D721Med (cell line): ENCODE measurements around the gene ATP9A.
"Not testable (repeated sequence)": the region's sequence is repeated elsewhere in the genome, so short reads cannot be mapped to it uniquely, and the experiment has no call there.

Source experiments
- DNase-seq: peaks from one replicate; pipeline ENCODE4 v3.0.0; 2011; ENCODE audit warnings: low spot score; ENCODE audit not compliant: insufficient read length
- FAIRE-seq: peaks from 2 replicates; lab custom pipeline; 2011; peaks lifted over from hg19 to GRCh38; lab: Jason Lieb, UNC
- TF ChIP-seq, protein P1 (sequence below): IDR thresholded peaks from 2 replicates; pipeline ENCODE4 v1.5.1; 2012; ENCODE audit warnings: mild to moderate bottlenecking, control low read depth; ENCODE audit not compliant: insufficient read depth; ENCODE audit errors: missing control alignments

The ATP9A gene

DNA sequence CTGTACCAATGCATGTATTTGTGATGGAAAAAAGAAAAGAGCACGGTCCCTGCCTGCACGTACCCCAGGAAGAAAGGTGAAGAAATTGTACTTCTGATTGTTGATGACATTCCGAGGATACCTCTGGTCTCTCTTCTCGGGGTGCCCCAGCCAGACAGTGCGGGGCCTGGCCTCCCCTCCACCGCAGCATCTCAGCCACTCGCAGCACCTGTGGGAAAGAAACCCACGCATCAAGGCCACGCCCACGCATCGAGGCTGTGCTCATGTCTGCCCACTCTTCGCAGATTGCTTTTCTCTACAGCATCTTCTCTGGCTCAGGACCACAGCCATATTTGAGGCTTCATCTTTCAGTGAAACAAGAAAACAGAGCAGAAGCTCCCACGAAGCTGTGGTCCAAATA is 38.4 kb downstream of the ATP9A start:
- FAIRE-seq (no peak), DNase-seq (no peak)
- TF ChIP-seq, protein P1, sequence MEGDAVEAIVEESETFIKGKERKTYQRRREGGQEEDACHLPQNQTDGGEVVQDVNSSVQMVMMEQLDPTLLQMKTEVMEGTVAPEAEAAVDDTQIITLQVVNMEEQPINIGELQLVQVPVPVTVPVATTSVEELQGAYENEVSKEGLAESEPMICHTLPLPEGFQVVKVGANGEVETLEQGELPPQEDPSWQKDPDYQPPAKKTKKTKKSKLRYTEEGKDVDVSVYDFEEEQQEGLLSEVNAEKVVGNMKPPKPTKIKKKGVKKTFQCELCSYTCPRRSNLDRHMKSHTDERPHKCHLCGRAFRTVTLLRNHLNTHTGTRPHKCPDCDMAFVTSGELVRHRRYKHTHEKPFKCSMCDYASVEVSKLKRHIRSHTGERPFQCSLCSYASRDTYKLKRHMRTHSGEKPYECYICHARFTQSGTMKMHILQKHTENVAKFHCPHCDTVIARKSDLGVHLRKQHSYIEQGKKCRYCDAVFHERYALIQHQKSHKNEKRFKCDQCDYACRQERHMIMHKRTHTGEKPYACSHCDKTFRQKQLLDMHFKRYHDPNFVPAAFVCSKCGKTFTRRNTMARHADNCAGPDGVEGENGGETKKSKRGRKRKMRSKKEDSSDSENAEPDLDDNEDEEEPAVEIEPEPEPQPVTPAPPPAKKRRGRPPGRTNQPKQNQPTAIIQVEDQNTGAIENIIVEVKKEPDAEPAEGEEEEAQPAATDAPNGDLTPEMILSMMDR: no peak

DNA sequence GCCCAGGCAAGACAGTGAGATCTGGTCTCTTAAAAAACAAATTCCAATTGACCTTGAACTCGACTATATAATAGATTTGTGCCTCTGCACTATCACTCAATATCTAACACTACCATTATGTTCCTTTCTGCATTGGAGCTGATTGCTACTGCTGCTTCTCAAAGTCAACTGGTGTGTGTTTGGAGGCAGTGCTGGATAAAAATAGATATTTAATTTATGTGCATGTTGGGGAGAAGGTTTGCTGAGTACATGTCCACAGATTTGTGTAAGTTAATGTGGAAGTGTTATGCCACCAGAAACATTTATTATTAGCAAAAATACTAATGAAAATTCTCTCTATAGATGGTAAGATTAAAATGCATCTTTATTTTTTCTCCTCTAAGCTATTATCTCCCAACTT is 39.5 kb downstream of the ATP9A start:
- FAIRE-seq (no peak), DNase-seq (no peak)
- TF ChIP-seq, protein P1: no peak

- DNase-seq (no peak), FAIRE-seq (no peak)
Measured at GRCh38 chr20:51727872-51728271, 40.3 kb downstream of the ATP9A start.

GRCh38 chr20:51725584-51726176 is 42.5 kb downstream of the ATP9A start:
- no peak for FAIRE-seq

More at GRCh38 chr20:51727872-51728271, 40.3 kb downstream of the ATP9A start:
- TF ChIP-seq, protein P1: no peak

GRCh38 chr20:51723026-51723425 is 45.2 kb downstream of the ATP9A start:
- FAIRE-seq, DNase-seq: not testable (repeated sequence)

More at GRCh38 chr20:51725584-51726176, 42.5 kb downstream of the ATP9A start:
- no peak for DNase-seq
- TF ChIP-seq, protein P1: no peak

DNA sequence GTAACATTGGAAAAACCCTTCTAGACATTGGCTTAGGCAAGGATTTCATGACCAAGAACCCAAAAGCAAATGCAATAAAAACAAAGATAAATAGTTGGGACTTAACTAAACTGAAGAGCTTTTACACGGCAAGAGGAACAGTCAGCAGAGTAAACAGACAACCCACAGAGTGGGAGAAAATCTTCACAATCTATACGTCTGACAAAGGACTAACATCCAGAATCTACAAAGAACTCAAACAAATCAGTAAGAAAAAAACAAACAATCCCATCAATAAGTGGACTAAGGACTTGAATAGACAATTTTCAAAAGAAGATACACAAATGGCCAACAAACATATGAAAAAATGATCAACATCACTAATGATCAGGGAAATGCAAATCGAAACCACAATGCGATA is 45.9 kb downstream of the ATP9A start:
- not testable (repeated sequence) for DNase-seq, FAIRE-seq

- TF ChIP-seq, protein P1: no peak
- DNase-seq (no peak), FAIRE-seq (no peak)
Measured at GRCh38 chr20:51720854-51721253, 47.3 kb downstream of the ATP9A start.

DNA sequence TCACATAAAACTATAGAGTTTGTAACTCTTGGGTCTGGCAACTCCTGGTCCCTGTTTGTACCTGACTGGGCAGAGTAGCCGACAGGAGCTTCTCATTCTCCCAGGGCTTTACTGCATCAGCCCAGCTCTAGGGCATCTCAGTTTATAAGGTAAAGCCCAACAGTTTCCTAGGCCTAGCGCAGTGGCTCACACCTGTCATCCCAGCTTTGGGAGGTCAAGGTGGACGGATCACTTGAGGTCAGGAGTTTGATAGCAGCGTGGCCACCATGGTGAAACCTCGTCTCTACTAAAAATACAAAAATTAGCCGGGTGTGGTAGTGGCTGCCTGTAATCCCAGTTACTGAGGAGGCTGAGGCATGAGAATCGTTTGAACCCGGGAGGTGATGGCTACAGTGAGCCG is 47.8 kb downstream of the ATP9A start:
- no peak for DNase-seq
- TF ChIP-seq, protein P1: no peak
- no peak for FAIRE-seq
